NCI-H2196 (cell line): ENCODE results near the gene PCNX3.
"Not testable (repeated sequence)": the region's sequence is repeated elsewhere in the genome, so short reads cannot be mapped to it uniquely, and the experiment has no call there.

Experiments
- DNase-seq: peaks from one replicate; lab custom pipeline; 2025; ENCODE audit not compliant: unreplicated experiment; lab: John Stamatoyannopoulos, UW

PCNX3 gene

GRCh38 chr11:65680192-65680743 is 64.7 kb downstream of the PCNX3 start:
- no peak for DNase-seq

GRCh38 chr11:65683480-65683879 is 67.9 kb downstream of the PCNX3 start:
- not testable (repeated sequence) for DNase-seq

- no peak for DNase-seq
These were observed 70.4 kb downstream of the PCNX3 start for GRCh38 chr11:65685981-65686380.
